GM19372 (cell line): ENCODE results near the gene AVPR2.

Source experiments
- ATAC-seq: cut with Tn5 transposase; IDR thresholded peaks from one replicate; pipeline ENCODE4 v1.9.1; 2021; ENCODE audit warnings: mild to moderate bottlenecking, low read depth, moderate library complexity; ENCODE audit not compliant: unreplicated experiment

Gene AVPR2

GRCh38 chrX:153870791-153871360 is 33.6 kb upstream of the AVPR2 start:
- no peak for ATAC-seq

GRCh38 chrX:153871451-153871850 is 33.0 kb upstream of the AVPR2 start:
- ATAC-seq = no peak

GRCh38 chrX:153871946-153872878 is 32.3 kb upstream of the AVPR2 start:
- no peak for ATAC-seq

- no peak for ATAC-seq
Observed at GRCh38 chrX:153873282-153874084, 31.0 kb upstream of the AVPR2 start.

GRCh38 chrX:153874085-153874365 is 30.4 kb upstream of the AVPR2 start:
- ATAC-seq = no peak

- ATAC-seq = no peak
Observed at GRCh38 chrX:153874366-153875125, 29.9 kb upstream of the AVPR2 start.

- ATAC-seq = no peak
Observed at GRCh38 chrX:153875391-153876111, 28.9 kb upstream of the AVPR2 start.

- no peak for ATAC-seq
Observed at GRCh38 chrX:153876112-153876491, 28.4 kb upstream of the AVPR2 start.

- no peak for ATAC-seq
Observed at GRCh38 chrX:153877571-153878261, 26.8 kb upstream of the AVPR2 start.

- ATAC-seq = no peak
Observed at GRCh38 chrX:153878345-153878744, 26.1 kb upstream of the AVPR2 start.

- no peak for ATAC-seq
Observed at GRCh38 chrX:153878969-153879653, 25.4 kb upstream of the AVPR2 start.

GRCh38 chrX:153879741-153880439 is 24.6 kb upstream of the AVPR2 start:
- ATAC-seq = no peak

GRCh38 chrX:153880440-153880815 is 24.0 kb upstream of the AVPR2 start:
- ATAC-seq = no peak

GRCh38 chrX:153881281-153881680 is 23.2 kb upstream of the AVPR2 start:
- ATAC-seq = no peak

- ATAC-seq = no peak
Observed at GRCh38 chrX:153882086-153882498, 22.4 kb upstream of the AVPR2 start.

- ATAC-seq = no peak
Observed at GRCh38 chrX:153882557-153882956, 21.9 kb upstream of the AVPR2 start.

- ATAC-seq = no peak
Observed at GRCh38 chrX:153883163-153883843, 21.2 kb upstream of the AVPR2 start.

- no peak for ATAC-seq
Observed at GRCh38 chrX:153884136-153884535, 20.3 kb upstream of the AVPR2 start.
